ENCODE data around the gene ASB9.

ASB9 gene

GRCh38 chrX:15269618-15270521, at the start of gene ASB9:
Gene ASB9 (minus strand): TSS chrX:15270083. CDS start chrX:15269874, 209 bp downstream.
- Histone ChIP-seq H3K36me3 (ENCODE audit: low read length) (no peaks in the 10 kb centered on the region), H3K9me2 (replicated peaks; ENCODE audit: insufficient read depth, low read length) (no peaks in the 10 kb centered on the region), H3K9me3 (ENCODE audit: insufficient read depth, low read length) (no peaks in the 10 kb centered on the region), H3K27ac (ENCODE audit: low read depth, low read length) (no peak within 1 kb of the TSS), H3K4me3 (ENCODE audit: insufficient read depth, low read length, poor library complexity, severe bottlenecking) (no peak within 1 kb of the TSS), H2AFZ (ENCODE audit: low read depth, low read length, severe bottlenecking) (peak within 1 kb of the TSS; percentile 7), H3K79me2 (ENCODE audit: insufficient read depth, low read length) (no peaks in the 10 kb centered on the region), H3K27me3 (ENCODE audit: low read length) (no peaks in the 10 kb centered on the region), H3K4me2 (ENCODE audit: low read depth, low read length, poor library complexity, severe bottlenecking) (no peak within 1 kb of the TSS), H3F3A (ENCODE audit: insufficient read depth) (no peaks in the 10 kb centered on the region), H3K9ac (ENCODE audit: low read length) (no peak within 1 kb of the TSS), H4K20me1 (ENCODE audit: low read depth, low read length) (no peaks in the 10 kb centered on the region)
- TF ChIP-seq CTCF (IDR thresholded peaks at IDR 0.05; ENCODE audit: insufficient read depth, low read length, poor library complexity, severe bottlenecking) (no peak), EZH2phosphoT487 (conservative IDR thresholded peaks at IDR 0.05; ENCODE audit: low read length) (no peak)

GRCh38 chrX:15319075-15319474, 49.2 kb upstream of the ASB9 start:
- no peak overlapping the region for H3K4me2 ChIP-seq (ENCODE audit: low read depth, low read length, poor library complexity, severe bottlenecking)
- H3K36me3 ChIP-seq (ENCODE audit: low read length): no peaks in the 10 kb centered on the region; the same call in 1 of the 2 replicates
- H2AFZ ChIP-seq (ENCODE audit: low read depth, low read length, severe bottlenecking): no peak overlapping the region
- H3K79me2 ChIP-seq (ENCODE audit: insufficient read depth, low read length): no peaks in the 10 kb centered on the region
- TF ChIP-seq CTCF (IDR thresholded peaks at IDR 0.05; ENCODE audit: insufficient read depth, low read length, poor library complexity, severe bottlenecking) (no peak), EZH2phosphoT487 (conservative IDR thresholded peaks at IDR 0.05; ENCODE audit: low read length) (no peak)
- H3K9me3 ChIP-seq (ENCODE audit: insufficient read depth, low read length): no peaks in the 10 kb centered on the region
- no peak overlapping the region for H3K27ac ChIP-seq (ENCODE audit: low read depth, low read length)
- H3F3A ChIP-seq (ENCODE audit: insufficient read depth): no peaks in the 10 kb centered on the region
- H3K27me3 ChIP-seq (ENCODE audit: low read length): no peaks in the 10 kb centered on the region
- H4K20me1 ChIP-seq (ENCODE audit: low read depth, low read length): no peaks in the 10 kb centered on the region
- no peak overlapping the region for H3K9ac ChIP-seq (ENCODE audit: low read length)
- no peaks in the 10 kb centered on the region for H3K9me2 ChIP-seq (replicated peaks; ENCODE audit: insufficient read depth, low read length)
- H3K4me3 ChIP-seq (ENCODE audit: insufficient read depth, low read length, poor library complexity, severe bottlenecking): no peak overlapping the region

- no peak within 1 kb of the TSS for H3K27ac ChIP-seq (ENCODE audit: low read depth, low read length)
Observed at GRCh38 chrX:15315509-15315908, 45.6 kb upstream of the ASB9 start, which contains the start of gene ASB11. Gene ASB11 (minus strand): TSS chrX:15315640. CDS start chrX:15315605, 35 bp downstream.

More at GRCh38 chrX:15315509-15315908, 45.6 kb upstream of the ASB9 start, which contains the start of gene ASB11:
- Histone ChIP-seq H3K27me3 (ENCODE audit: low read length) (no peaks in the 10 kb centered on the region), H3K9ac (ENCODE audit: low read length) (no peak within 1 kb of the TSS), H3K79me2 (ENCODE audit: insufficient read depth, low read length) (no peaks in the 10 kb centered on the region), H3K36me3 (ENCODE audit: low read length) (no peaks in the 10 kb centered on the region; the same call in 1 of the 2 replicates), H3F3A (ENCODE audit: insufficient read depth) (no peaks in the 10 kb centered on the region), H4K20me1 (ENCODE audit: low read depth, low read length) (no peaks in the 10 kb centered on the region), H3K4me3 (ENCODE audit: insufficient read depth, low read length, poor library complexity, severe bottlenecking) (no peak within 1 kb of the TSS), H2AFZ (ENCODE audit: low read depth, low read length, severe bottlenecking) (no peak within 1 kb of the TSS), H3K4me2 (ENCODE audit: low read depth, low read length, poor library complexity, severe bottlenecking) (no peak within 1 kb of the TSS), H3K9me3 (ENCODE audit: insufficient read depth, low read length) (no peaks in the 10 kb centered on the region), H3K9me2 (replicated peaks; ENCODE audit: insufficient read depth, low read length) (no peaks in the 10 kb centered on the region)
- TF ChIP-seq EZH2phosphoT487 (conservative IDR thresholded peaks at IDR 0.05; ENCODE audit: low read length) (no peak), CTCF (IDR thresholded peaks at IDR 0.05; ENCODE audit: insufficient read depth, low read length, poor library complexity, severe bottlenecking) (no peak)
